ENCODE data around the gene ZBTB48.

DNA sequence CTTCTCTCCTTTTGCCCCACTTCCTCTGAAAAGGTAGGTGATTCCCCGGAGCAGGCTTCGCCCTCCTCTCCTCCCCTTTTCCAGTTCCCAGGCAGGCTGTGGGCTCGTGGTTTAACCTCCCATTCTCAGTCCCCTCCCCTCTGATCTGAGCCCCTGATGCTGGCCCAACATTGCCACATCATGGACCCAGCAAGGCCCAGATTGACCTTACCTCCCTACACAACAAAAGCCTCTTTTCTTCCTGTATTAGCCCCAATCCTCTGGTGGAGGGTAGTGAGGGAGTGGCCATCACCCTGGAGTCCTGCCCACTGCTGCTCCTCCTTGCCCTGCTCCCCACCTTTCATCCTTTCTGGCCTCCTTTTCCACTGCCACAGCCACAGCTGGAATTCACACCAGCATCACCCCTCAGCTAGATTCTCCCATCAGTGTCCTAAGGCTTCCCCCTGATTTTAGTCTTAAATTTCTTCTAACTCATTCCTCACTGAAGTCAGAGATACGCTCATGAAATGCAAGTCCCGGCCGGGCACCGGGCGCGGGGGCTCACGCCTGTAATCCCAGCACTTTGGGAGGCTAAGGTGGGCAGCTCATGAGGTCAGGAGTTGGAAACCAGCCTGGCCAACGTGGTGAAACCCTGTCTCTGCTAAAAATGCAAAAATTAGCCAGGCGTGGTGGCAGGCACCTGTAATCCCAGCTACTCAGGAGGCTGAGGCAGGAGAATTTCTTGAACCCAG, 7.0 kb upstream of the ZBTB48 start:
- TF ChIP-seq, protein P1, sequence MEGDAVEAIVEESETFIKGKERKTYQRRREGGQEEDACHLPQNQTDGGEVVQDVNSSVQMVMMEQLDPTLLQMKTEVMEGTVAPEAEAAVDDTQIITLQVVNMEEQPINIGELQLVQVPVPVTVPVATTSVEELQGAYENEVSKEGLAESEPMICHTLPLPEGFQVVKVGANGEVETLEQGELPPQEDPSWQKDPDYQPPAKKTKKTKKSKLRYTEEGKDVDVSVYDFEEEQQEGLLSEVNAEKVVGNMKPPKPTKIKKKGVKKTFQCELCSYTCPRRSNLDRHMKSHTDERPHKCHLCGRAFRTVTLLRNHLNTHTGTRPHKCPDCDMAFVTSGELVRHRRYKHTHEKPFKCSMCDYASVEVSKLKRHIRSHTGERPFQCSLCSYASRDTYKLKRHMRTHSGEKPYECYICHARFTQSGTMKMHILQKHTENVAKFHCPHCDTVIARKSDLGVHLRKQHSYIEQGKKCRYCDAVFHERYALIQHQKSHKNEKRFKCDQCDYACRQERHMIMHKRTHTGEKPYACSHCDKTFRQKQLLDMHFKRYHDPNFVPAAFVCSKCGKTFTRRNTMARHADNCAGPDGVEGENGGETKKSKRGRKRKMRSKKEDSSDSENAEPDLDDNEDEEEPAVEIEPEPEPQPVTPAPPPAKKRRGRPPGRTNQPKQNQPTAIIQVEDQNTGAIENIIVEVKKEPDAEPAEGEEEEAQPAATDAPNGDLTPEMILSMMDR (IDR thresholded peaks at IDR 0.05; ENCODE audit: insufficient read depth, low read length, poor library complexity, severe bottlenecking), result no peak
- no peak for TF ChIP-seq EZH2phosphoT487 (conservative IDR thresholded peaks at IDR 0.05; ENCODE audit: low read length)

Measured in SU-DHL-6 (cell line).